ENCODE measurements around the gene AASS. TPM values are rescaled to one million over a fixed set of nuclear protein-coding genes. Genes with fewer than 3 reads are reported as not detected.

Gene AASS
- total RNA-seq, 3 donors from 2014 or later, result 4.1 to 14.1 (median 7.4) TPM

GRCh38 chr7:122166275-122166674, 22.2 kb upstream of the AASS start:
- no peak for ATAC-seq
- intact Hi-C loops (cut with DNase I, micrococcal nuclease), result no loop called here

GRCh38 chr7:122161628-122162027, 17.6 kb upstream of the AASS start:
- DNase-seq (no peak), ATAC-seq (no peak)
- intact Hi-C loops (cut with DNase I, micrococcal nuclease), result no loop called here
- no peaks in the 10 kb centered on the region for H3K9me3 ChIP-seq
- no peaks in the 10 kb centered on the region for H3K36me3 ChIP-seq (ENCODE audit: low read depth)
- no peak overlapping the region for H3K4me3 ChIP-seq
- no peaks in the 10 kb centered on the region for H3K4me1 ChIP-seq (ENCODE audit: low read depth)
- TF ChIP-seq CTCF (IDR thresholded peaks at IDR 0.05), result no peak

More at GRCh38 chr7:122166275-122166674, 22.2 kb upstream of the AASS start:
- H3K4me3 ChIP-seq, result no peak overlapping the region
- TF ChIP-seq CTCF (IDR thresholded peaks at IDR 0.05), result no peak
- H3K9me3 ChIP-seq, result no peaks in the 10 kb centered on the region
- no peaks in the 10 kb centered on the region for H3K4me1 ChIP-seq (ENCODE audit: low read depth)
- no peak for DNase-seq
- no peaks in the 10 kb centered on the region for H3K36me3 ChIP-seq (ENCODE audit: low read depth)

- DNase-seq (no peak), ATAC-seq (no peak)
- no peaks in the 10 kb centered on the region for H3K36me3 ChIP-seq (ENCODE audit: low read depth)
- no peaks in the 10 kb centered on the region for H3K9me3 ChIP-seq
- intact Hi-C loops (cut with DNase I, micrococcal nuclease), result no loop called here
- TF ChIP-seq CTCF (IDR thresholded peaks at IDR 0.05), result no peak
- H3K4me3 ChIP-seq, result no peak overlapping the region
- no peaks in the 10 kb centered on the region for H3K4me1 ChIP-seq (ENCODE audit: low read depth)
Measured at GRCh38 chr7:122155566-122155965, 11.5 kb upstream of the AASS start.

- no peak for TF ChIP-seq CTCF (IDR thresholded peaks at IDR 0.05)
- intact Hi-C loops (cut with DNase I, micrococcal nuclease), result no loop called here
- no peak for DNase-seq
- ATAC-seq, result no peak
- Histone ChIP-seq H3K4me3 (no peak overlapping the region), H3K9me3 (no peaks in the 10 kb centered on the region), H3K4me1 (ENCODE audit: low read depth) (peaks cover 2% of the 10 kb centered on the region), H3K36me3 (ENCODE audit: low read depth) (no peaks in the 10 kb centered on the region)
Measured at GRCh38 chr7:122148878-122149277, 4.8 kb upstream of the AASS start.

- Histone ChIP-seq H3K4me3 (no peak overlapping the region), H3K9me3 (no peaks in the 10 kb centered on the region), H3K36me3 (ENCODE audit: low read depth) (no peaks in the 10 kb centered on the region), H3K4me1 (ENCODE audit: low read depth) (peaks cover 2% of the 10 kb centered on the region)
- no peak for ATAC-seq
- no peak for DNase-seq
- intact Hi-C loops (cut with DNase I, micrococcal nuclease), result no loop called here
- TF ChIP-seq CTCF (IDR thresholded peaks at IDR 0.05), result no peak
Measured at GRCh38 chr7:122148081-122148480, 4.0 kb upstream of the AASS start.
